Liver (tissue), 9 donors: ENCODE measurements around the gene PDZD8. TPM values are rescaled to one million over a fixed set of nuclear protein-coding genes. Genes with fewer than 3 reads are reported as not detected.

ENCODE experiments used
- DNase-seq: peaks from one replicate; pipeline ENCODE4 v3.0.0-alpha.2; 2017; ENCODE audit warnings: low spot score
- H3K27ac ChIP-seq, 2 donors: one replicate each; pipeline ENCODE4 v1.7.0; 2013; ENCODE audit warnings: inconsistent platforms in 2 of 2, low read length in 2 of 2, control low read depth in 1 of 2, low read depth in 1 of 2, mild to moderate bottlenecking in 1 of 2
- H3K27me3 ChIP-seq, 4 donors: one replicate each; pipeline versions ENCODE4 v1.6.1 to v1.7.0; 2013; ENCODE audit warnings: low read length in 3 of 4, inconsistent platforms in 1 of 4, mild to moderate bottlenecking in 1 of 4, moderate library complexity in 1 of 4; ENCODE audit not compliant: control insufficient read depth in 4 of 4, insufficient read depth in 4 of 4
- H3K36me3 ChIP-seq, 4 donors: one replicate each; pipeline versions ENCODE4 v1.6.1 to v1.7.0; 2013; ENCODE audit warnings: low read length in 3 of 4, mild to moderate bottlenecking in 3 of 4, low read depth in 1 of 4, moderate library complexity in 1 of 4; ENCODE audit not compliant: control insufficient read depth in 4 of 4, insufficient read depth in 3 of 4
- H3K4me1 ChIP-seq, 4 donors: one replicate each; pipeline versions ENCODE4 v1.6.1 to v1.7.0; 2013; ENCODE audit warnings: low read length in 3 of 4, mild to moderate bottlenecking in 3 of 4, moderate library complexity in 1 of 4; ENCODE audit not compliant: control insufficient read depth in 4 of 4, insufficient read depth in 4 of 4
- H3K4me3 ChIP-seq, 3 donors: one replicate each; pipeline versions ENCODE4 v1.6.1 to v1.7.0; 2013; ENCODE audit warnings: low read length in 3 of 3, control low read depth in 1 of 3, low read depth in 1 of 3, mild to moderate bottlenecking in 1 of 3
- H3K9ac ChIP-seq, 2 donors: one replicate each; pipeline ENCODE4 v1.7.0; 2013; ENCODE audit warnings: low read length in 2 of 2, mild to moderate bottlenecking in 2 of 2, moderate library complexity in 2 of 2, control low read depth in 1 of 2, low read depth in 1 of 2
- H3K9me3 ChIP-seq, 4 donors: one replicate each; pipeline versions ENCODE4 v1.6.1 to v1.7.0; 2013; ENCODE audit warnings: low read length in 3 of 4; ENCODE audit not compliant: control insufficient read depth in 4 of 4
- EGR1 ChIP-seq, 2 donors: IDR thresholded peaks; 2 replicates each; pipeline ENCODE4 v1.6.1; 2016 to 2018; ENCODE audit warnings: antibody characterized with exemption in 2 of 2, low read depth in 2 of 2
- FOXA1 ChIP-seq: IDR thresholded peaks from 2 replicates; pipeline ENCODE4 v1.6.1; 2016; ENCODE audit warnings: antibody characterized with exemption
- GABPA ChIP-seq, 2 donors: IDR thresholded peaks in 1 of 2; conservative IDR thresholded peaks in 1 of 2; 2 replicates each; pipeline ENCODE4 v1.6.1; 2016; ENCODE audit warnings: antibody characterized with exemption in 2 of 2, mild to moderate bottlenecking in 1 of 2, moderate library complexity in 1 of 2
- HNF4A ChIP-seq, 2 donors: conservative IDR thresholded peaks; 2 replicates each; pipeline ENCODE4 v1.6.1; 2016; ENCODE audit warnings: antibody characterized with exemption in 2 of 2, mild to moderate bottlenecking in 2 of 2
- HNF4G ChIP-seq: IDR thresholded peaks from 2 replicates; pipeline ENCODE4 v1.6.1; 2016; ENCODE audit warnings: antibody characterized with exemption
- JUND ChIP-seq, 2 donors: IDR thresholded peaks; 2 replicates each; pipeline ENCODE4 v1.6.1; 2016; ENCODE audit warnings: antibody characterized with exemption in 2 of 2
- NR2F2 ChIP-seq: IDR thresholded peaks from 2 replicates; pipeline ENCODE4 v1.6.1; 2016; ENCODE audit warnings: antibody characterized with exemption
- RAD21 ChIP-seq, 2 donors: IDR thresholded peaks; 2 replicates each; pipeline ENCODE4 v1.6.1; 2016; ENCODE audit warnings: antibody characterized with exemption in 2 of 2, mild to moderate bottlenecking in 2 of 2
- RXRA ChIP-seq, 2 donors: IDR thresholded peaks; 2 replicates each; pipeline ENCODE4 v1.6.1; 2017 to 2018; ENCODE audit warnings: antibody characterized with exemption in 2 of 2, mild to moderate bottlenecking in 1 of 2
- SP1 ChIP-seq: IDR thresholded peaks from 2 replicates; pipeline ENCODE4 v1.6.1; 2018; ENCODE audit warnings: antibody characterized with exemption, mild to moderate bottlenecking
- TAF1 ChIP-seq: conservative IDR thresholded peaks from 2 replicates; pipeline ENCODE4 v1.6.1; 2016; ENCODE audit warnings: antibody characterized with exemption, mild to moderate bottlenecking
- YY1 ChIP-seq: IDR thresholded peaks from 2 replicates; pipeline ENCODE4 v1.6.1; 2016; ENCODE audit warnings: antibody characterized with exemption, mild to moderate bottlenecking
- WGBS: extraction: QIAGEN DNeasy Blood & Tissue Kit; methylation state at CpG from one replicate; pipeline ENCODE4 v1.1.7; 2013; 5-methylcytosine and 5-hydroxymethylcytosine counted together
- polyA plus RNA-seq, 2 donors: library from polyadenylated mRNA; stranded (reverse) in 1 of 2; unstranded in 1 of 2; fragments of 200-250 nt in 1 of 2; fragments of >200 nt in 1 of 2; fragmentation: Nextera tagmentation in 1 of 2; extraction: Ambion mirVana in 1 of 2; gene quantifications; one replicate each; pipeline versions ENCODE4 v1.2.1 to v1.2.3, GENCODE V29; 2013 to 2015
- total RNA-seq, 2 donors: library from RNA; depleted of rRNA; stranded (reverse); fragments of >200 nt; gene quantifications; one replicate each; pipeline ENCODE4 v1.2.3, GENCODE V29; 2014
- TF ChIP-seq, protein P1 (sequence below): fragments of 150-350 bp; IDR thresholded peaks from 2 replicates; pipeline ENCODE4 v1.5.1; 2017; ENCODE audit warnings: improper control_type of control experiment, low read depth, low read length; ENCODE audit not compliant: missing input control
- TF ChIP-seq, protein P2 (sequence below): IDR thresholded peaks from 2 replicates; pipeline ENCODE4 v1.6.1; 2016; ENCODE audit warnings: antibody characterized with exemption
- TF ChIP-seq, protein P3 (sequence below): IDR thresholded peaks from 2 replicates; pipeline ENCODE4 v1.6.1; 2016; ENCODE audit warnings: antibody characterized with exemption
- TF ChIP-seq, protein P4 (sequence below): IDR thresholded peaks from 2 replicates; pipeline ENCODE4 v1.6.1; 2016; ENCODE audit warnings: antibody characterized with exemption, mild to moderate bottlenecking
- TF ChIP-seq, protein P5 (sequence below): IDR thresholded peaks from 2 replicates; pipeline ENCODE4 v1.6.1; 2016; ENCODE audit warnings: antibody characterized with exemption
- donor health status: healthy.
- donor health status: healthy.
- donor health status: healthy.
- donor health status: healthy.
- donor health status: healthy.

Gene PDZD8
- total and polyA plus RNA-seq, 4 donors = 9.3 to 38.9 (median 15.1) TPM

DNA sequence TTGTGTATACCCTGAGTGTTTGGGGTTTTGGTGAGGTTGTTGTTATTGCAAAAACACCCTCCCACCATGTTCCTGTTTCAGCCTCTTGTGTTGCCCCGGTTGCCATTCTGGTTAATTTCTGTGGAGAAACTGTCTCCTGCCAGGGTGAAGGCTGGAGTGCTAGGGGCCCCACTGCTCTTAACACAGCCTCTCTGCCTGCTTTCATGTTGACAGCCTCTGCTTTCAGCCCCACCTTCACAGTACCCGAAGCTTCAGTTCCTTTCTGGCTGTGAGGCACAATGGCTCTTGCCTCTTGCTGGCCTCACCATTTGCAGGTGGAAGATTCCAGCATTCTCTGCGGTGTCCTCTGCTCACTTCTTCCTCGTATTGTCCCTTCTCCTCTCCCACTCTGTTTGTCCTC lies 115.2 kb downstream of the PDZD8 start (continued):
- TF ChIP-seq RXRA (IDR thresholded peaks at IDR 0.05) = no peak

DNA sequence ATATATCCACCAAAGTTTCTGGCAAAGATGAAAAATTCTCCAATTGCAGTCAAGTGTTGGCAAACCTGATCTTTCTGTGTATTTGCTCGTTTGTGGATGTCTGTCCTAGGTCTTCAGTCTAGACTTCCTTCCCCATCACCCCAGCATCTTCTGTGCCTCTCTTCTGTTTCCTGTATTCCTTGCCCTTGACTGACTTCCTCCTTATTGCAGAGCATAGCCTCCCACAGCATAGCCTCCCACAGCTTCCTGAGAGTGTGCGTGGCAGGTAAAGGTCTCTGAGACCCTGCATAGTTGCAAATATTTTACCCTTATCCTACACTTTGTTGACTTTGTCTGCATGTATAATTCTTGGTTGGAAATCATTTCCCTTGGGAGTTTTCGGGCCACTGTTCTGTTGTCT lies 116.0 kb downstream of the PDZD8 start:
- H3K27me3 ChIP-seq = no peaks in the 10 kb centered on the region
- H3K9ac ChIP-seq = no peak overlapping the region
- H3K4me3 ChIP-seq = no peak overlapping the region
- WGBS = 54% methylated on average over 3 of the region's 3 CpGs
- no peaks in the 10 kb centered on the region for H3K36me3 ChIP-seq
- no peak overlapping the region for H3K27ac ChIP-seq
- peak; percentile 0 for DNase-seq
- H3K4me1 ChIP-seq = no peaks in the 10 kb centered on the region
- TF ChIP-seq, protein P1, sequence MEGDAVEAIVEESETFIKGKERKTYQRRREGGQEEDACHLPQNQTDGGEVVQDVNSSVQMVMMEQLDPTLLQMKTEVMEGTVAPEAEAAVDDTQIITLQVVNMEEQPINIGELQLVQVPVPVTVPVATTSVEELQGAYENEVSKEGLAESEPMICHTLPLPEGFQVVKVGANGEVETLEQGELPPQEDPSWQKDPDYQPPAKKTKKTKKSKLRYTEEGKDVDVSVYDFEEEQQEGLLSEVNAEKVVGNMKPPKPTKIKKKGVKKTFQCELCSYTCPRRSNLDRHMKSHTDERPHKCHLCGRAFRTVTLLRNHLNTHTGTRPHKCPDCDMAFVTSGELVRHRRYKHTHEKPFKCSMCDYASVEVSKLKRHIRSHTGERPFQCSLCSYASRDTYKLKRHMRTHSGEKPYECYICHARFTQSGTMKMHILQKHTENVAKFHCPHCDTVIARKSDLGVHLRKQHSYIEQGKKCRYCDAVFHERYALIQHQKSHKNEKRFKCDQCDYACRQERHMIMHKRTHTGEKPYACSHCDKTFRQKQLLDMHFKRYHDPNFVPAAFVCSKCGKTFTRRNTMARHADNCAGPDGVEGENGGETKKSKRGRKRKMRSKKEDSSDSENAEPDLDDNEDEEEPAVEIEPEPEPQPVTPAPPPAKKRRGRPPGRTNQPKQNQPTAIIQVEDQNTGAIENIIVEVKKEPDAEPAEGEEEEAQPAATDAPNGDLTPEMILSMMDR = no peak
- TF ChIP-seq EGR1 (IDR thresholded peaks at IDR 0.05; ENCODE audit: low read depth in 2 of 2) (no peak), FOXA1 (no peak), HNF4G (no peak), HNF4A (conservative IDR thresholded peaks at IDR 0.05) (no peak), JUND (IDR thresholded peaks at IDR 0.05) (no peak), GABPA (IDR thresholded peaks at IDR 0.05 in 1 of 2, conservative IDR thresholded peaks at IDR 0.05 in 1 of 2) (no peak), YY1 (no peak), SP1 (no peak)
- TF ChIP-seq, protein P2, sequence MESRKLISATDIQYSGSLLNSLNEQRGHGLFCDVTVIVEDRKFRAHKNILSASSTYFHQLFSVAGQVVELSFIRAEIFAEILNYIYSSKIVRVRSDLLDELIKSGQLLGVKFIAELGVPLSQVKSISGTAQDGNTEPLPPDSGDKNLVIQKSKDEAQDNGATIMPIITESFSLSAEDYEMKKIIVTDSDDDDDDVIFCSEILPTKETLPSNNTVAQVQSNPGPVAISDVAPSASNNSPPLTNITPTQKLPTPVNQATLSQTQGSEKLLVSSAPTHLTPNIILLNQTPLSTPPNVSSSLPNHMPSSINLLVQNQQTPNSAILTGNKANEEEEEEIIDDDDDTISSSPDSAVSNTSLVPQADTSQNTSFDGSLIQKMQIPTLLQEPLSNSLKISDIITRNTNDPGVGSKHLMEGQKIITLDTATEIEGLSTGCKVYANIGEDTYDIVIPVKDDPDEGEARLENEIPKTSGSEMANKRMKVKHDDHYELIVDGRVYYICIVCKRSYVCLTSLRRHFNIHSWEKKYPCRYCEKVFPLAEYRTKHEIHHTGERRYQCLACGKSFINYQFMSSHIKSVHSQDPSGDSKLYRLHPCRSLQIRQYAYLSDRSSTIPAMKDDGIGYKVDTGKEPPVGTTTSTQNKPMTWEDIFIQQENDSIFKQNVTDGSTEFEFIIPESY = no peak
- TF ChIP-seq, protein P3, sequence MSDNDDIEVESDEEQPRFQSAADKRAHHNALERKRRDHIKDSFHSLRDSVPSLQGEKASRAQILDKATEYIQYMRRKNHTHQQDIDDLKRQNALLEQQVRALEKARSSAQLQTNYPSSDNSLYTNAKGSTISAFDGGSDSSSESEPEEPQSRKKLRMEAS = no peak
- TF ChIP-seq, protein P4, sequence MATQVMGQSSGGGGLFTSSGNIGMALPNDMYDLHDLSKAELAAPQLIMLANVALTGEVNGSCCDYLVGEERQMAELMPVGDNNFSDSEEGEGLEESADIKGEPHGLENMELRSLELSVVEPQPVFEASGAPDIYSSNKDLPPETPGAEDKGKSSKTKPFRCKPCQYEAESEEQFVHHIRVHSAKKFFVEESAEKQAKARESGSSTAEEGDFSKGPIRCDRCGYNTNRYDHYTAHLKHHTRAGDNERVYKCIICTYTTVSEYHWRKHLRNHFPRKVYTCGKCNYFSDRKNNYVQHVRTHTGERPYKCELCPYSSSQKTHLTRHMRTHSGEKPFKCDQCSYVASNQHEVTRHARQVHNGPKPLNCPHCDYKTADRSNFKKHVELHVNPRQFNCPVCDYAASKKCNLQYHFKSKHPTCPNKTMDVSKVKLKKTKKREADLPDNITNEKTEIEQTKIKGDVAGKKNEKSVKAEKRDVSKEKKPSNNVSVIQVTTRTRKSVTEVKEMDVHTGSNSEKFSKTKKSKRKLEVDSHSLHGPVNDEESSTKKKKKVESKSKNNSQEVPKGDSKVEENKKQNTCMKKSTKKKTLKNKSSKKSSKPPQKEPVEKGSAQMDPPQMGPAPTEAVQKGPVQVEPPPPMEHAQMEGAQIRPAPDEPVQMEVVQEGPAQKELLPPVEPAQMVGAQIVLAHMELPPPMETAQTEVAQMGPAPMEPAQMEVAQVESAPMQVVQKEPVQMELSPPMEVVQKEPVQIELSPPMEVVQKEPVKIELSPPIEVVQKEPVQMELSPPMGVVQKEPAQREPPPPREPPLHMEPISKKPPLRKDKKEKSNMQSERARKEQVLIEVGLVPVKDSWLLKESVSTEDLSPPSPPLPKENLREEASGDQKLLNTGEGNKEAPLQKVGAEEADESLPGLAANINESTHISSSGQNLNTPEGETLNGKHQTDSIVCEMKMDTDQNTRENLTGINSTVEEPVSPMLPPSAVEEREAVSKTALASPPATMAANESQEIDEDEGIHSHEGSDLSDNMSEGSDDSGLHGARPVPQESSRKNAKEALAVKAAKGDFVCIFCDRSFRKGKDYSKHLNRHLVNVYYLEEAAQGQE = no peak
- TF ChIP-seq, protein P5, sequence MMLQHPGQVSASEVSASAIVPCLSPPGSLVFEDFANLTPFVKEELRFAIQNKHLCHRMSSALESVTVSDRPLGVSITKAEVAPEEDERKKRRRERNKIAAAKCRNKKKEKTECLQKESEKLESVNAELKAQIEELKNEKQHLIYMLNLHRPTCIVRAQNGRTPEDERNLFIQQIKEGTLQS = no peak
- H3K9me3 ChIP-seq = no peaks in the 10 kb centered on the region

DNA sequence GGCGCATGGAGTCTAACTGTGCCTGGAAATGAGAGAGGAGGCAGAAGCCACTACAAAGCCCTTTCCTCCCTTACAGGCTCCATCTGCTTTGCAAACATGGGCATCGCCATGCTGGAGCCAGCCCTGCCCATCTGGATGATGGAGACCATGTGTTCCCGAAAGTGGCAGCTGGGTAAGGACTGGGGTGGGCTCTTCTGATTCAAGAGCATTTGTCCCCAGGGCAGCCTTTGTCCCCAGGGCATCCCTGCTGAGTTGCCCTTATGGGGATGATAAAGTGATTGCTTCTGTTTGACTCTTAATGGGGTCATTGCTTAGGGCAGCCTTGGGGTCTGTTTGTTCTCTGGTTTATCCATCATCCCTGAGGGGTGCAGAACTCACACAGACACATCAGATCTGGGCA lies 117.5 kb downstream of the PDZD8 start:
- Histone ChIP-seq H3K36me3 (no peaks in the 10 kb centered on the region), H3K27ac (no peak overlapping the region), H3K9me3 (no peaks in the 10 kb centered on the region), H3K4me1 (no peaks in the 10 kb centered on the region), H3K27me3 (no peaks in the 10 kb centered on the region), H3K9ac (no peak overlapping the region), H3K4me3 (no peak overlapping the region)
- TF ChIP-seq NR2F2 (no peak), GABPA (IDR thresholded peaks at IDR 0.05 in 1 of 2, conservative IDR thresholded peaks at IDR 0.05 in 1 of 2) (no peak), FOXA1 (no peak), RAD21 (IDR thresholded peaks at IDR 0.05) (no peak), YY1 (no peak), TAF1 (no peak), HNF4A (conservative IDR thresholded peaks at IDR 0.05) (no peak), SP1 (no peak)
- TF ChIP-seq, protein P1 = no peak
- TF ChIP-seq, protein P2 = no peak
- TF ChIP-seq, protein P3 = no peak
- WGBS = 87% methylated on average over 3 of the region's 3 CpGs
- peak; percentile 9 for DNase-seq
